Measurements from ENCODE around the gene THOP1. TPM values are rescaled to one million over a fixed set of nuclear protein-coding genes. Genes with fewer than 3 reads are reported as not detected.

The THOP1 gene
- total RNA-seq, 2 donors from 2014 or later = 31.3 to 55.2 TPM

- TF ChIP-seq, protein P1, sequence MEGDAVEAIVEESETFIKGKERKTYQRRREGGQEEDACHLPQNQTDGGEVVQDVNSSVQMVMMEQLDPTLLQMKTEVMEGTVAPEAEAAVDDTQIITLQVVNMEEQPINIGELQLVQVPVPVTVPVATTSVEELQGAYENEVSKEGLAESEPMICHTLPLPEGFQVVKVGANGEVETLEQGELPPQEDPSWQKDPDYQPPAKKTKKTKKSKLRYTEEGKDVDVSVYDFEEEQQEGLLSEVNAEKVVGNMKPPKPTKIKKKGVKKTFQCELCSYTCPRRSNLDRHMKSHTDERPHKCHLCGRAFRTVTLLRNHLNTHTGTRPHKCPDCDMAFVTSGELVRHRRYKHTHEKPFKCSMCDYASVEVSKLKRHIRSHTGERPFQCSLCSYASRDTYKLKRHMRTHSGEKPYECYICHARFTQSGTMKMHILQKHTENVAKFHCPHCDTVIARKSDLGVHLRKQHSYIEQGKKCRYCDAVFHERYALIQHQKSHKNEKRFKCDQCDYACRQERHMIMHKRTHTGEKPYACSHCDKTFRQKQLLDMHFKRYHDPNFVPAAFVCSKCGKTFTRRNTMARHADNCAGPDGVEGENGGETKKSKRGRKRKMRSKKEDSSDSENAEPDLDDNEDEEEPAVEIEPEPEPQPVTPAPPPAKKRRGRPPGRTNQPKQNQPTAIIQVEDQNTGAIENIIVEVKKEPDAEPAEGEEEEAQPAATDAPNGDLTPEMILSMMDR (IDR thresholded peaks at IDR 0.05) = no peak
- H3K9me3 ChIP-seq = no peaks in the 10 kb centered on the region
- H3K27me3 ChIP-seq (replicated peaks; ENCODE audit: insufficient read depth) = no peaks in the 10 kb centered on the region
- no peak overlapping the region for H3K27ac ChIP-seq
- ATAC-seq (ENCODE audit: insufficient number of reproducible peaks, low FRiP score, low read depth) (no peak), DNase-seq (ENCODE audit: low spot score) (no peak)
- peaks cover 49% of the 10 kb centered on the region for H3K36me3 ChIP-seq
- no peak overlapping the region for H3K4me3 ChIP-seq
- peaks cover 0 to 14% of the 10 kb centered on the region in 2 donors for H3K4me1 ChIP-seq (ENCODE audit: control insufficient read depth in 1 of 2, low read depth in 2 of 2)
Measured at GRCh38 chr19:2768365-2769132, 16.8 kb upstream of the THOP1 start.

- Histone ChIP-seq H3K27me3 (replicated peaks; ENCODE audit: insufficient read depth) (no peaks in the 10 kb centered on the region), H3K27ac (no peak overlapping the region), H3K9me3 (no peaks in the 10 kb centered on the region), H3K4me3 (no peak overlapping the region), H3K4me1 (ENCODE audit: control insufficient read depth in 1 of 2, low read depth in 2 of 2) (peaks cover 0 to 14% of the 10 kb centered on the region in 2 donors), H3K36me3 (peaks cover 43% of the 10 kb centered on the region)
- ATAC-seq (ENCODE audit: insufficient number of reproducible peaks, low FRiP score, low read depth) (no peak), DNase-seq (ENCODE audit: low spot score) (no peak)
- TF ChIP-seq, protein P1 (IDR thresholded peaks at IDR 0.05) = no peak
Measured at GRCh38 chr19:2769218-2769617, 16.1 kb upstream of the THOP1 start.

- peaks cover 0 to 14% of the 10 kb centered on the region in 2 donors for H3K4me1 ChIP-seq (ENCODE audit: control insufficient read depth in 1 of 2, low read depth in 2 of 2)
- DNase-seq (ENCODE audit: low spot score) = no peak
- no peak overlapping the region for H3K27ac ChIP-seq
- ATAC-seq (ENCODE audit: insufficient number of reproducible peaks, low FRiP score, low read depth) = no peak
- H3K4me3 ChIP-seq = no peak overlapping the region
- TF ChIP-seq, protein P1 (IDR thresholded peaks at IDR 0.05) = no peak
- H3K9me3 ChIP-seq = no peaks in the 10 kb centered on the region
- H3K27me3 ChIP-seq (replicated peaks; ENCODE audit: insufficient read depth) = no peaks in the 10 kb centered on the region
- peaks cover 32% of the 10 kb centered on the region for H3K36me3 ChIP-seq
Measured at GRCh38 chr19:2770055-2771013, 15.0 kb upstream of the THOP1 start.

DNA sequence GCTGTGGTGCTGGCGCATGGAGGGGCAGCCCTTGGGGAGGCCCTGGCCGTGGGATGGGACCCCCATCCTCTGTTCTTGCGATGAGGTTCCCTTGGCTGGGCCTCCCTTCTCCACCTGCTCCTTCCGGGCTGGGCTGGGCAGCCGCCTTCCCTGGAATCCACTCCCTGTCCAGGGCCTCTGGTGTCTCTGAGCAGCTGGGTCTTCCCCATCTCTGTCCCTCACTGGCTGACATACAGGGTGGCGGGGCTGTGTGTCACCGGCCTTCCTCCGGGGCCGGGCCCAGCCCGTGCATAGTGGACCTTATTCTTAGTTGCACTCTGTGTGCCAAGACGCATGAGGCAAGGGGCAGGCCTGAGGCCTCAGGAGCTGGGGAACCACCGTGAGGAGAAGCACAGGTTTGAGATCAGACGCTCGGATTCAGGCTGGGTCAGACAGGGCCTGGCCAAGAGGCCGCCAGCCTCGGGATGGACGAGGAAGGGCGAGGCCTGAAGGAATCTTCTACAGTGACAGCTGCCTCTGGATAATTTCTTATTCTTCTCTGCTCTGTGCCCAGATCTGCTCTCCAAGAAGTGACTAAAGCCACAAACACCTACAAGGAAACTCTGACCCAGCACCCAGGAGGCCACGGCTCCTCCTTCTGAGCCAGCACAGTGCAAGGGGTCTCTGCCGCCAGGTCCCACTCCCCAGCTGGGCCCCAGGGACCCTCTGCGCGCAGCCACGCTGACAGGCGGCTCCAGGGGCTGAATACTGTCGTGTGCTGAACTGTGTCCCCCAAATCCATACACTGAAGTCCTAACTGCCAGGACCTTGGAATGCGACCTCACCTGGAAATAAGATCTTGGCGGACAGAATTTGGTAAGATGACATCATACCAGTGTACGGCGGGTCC is 13.3 kb upstream of the THOP1 start:
- TF ChIP-seq, protein P1 (IDR thresholded peaks at IDR 0.05) = no peak
- no peak overlapping the region for H3K4me3 ChIP-seq
- DNase-seq (ENCODE audit: low spot score) = no peak
- no peak overlapping the region for H3K27ac ChIP-seq
- H3K4me1 ChIP-seq (ENCODE audit: control insufficient read depth in 1 of 2, low read depth in 2 of 2) = peaks cover 0 to 14% of the 10 kb centered on the region in 2 donors
- no peak for ATAC-seq (ENCODE audit: insufficient number of reproducible peaks, low FRiP score, low read depth)
- H3K36me3 ChIP-seq = peaks cover 15% of the 10 kb centered on the region
- H3K9me3 ChIP-seq = no peaks in the 10 kb centered on the region
- no peaks in the 10 kb centered on the region for H3K27me3 ChIP-seq (replicated peaks; ENCODE audit: insufficient read depth)
